Measurements from ENCODE around the gene ASRGL1.
A peak's percentile ranks its signal among the peaks of the same experiment; 100 is the strongest.

ASRGL1 gene

DNA sequence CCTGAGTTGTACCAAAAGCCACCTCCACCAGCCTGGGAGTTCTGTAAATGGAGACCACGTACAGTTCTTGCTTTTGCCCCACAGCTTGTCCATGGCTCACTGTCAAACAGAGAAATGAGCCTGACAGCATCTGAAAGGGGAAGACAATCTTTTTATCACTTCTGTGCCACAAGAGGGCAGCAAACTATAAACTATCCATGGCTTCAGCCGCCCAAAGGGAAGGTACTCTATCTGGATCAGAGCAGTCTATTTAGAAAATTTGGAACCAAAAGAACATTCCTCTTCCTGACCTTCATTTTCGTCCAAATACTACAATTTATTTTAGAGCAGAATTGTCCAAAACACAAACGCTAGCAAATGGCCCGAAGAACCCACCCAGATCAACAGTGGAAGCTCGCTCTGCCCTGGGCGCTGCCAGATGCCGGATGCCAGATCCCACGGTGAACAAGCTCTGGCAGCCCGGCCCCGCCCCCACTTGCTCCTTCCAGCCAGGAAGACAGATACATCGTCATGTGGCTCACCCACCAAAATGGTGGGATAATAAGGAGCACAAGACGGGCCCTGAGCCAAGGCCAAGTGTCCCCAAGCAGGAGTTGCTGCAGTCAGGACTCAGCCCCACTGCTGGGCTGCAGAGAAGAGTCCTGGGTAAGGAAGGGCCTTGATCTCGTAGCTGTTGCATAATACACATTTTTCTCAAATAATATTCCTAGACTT is 57.7 kb downstream of the ASRGL1 start:
- peak; percentile 45 for DNase-seq

DNA sequence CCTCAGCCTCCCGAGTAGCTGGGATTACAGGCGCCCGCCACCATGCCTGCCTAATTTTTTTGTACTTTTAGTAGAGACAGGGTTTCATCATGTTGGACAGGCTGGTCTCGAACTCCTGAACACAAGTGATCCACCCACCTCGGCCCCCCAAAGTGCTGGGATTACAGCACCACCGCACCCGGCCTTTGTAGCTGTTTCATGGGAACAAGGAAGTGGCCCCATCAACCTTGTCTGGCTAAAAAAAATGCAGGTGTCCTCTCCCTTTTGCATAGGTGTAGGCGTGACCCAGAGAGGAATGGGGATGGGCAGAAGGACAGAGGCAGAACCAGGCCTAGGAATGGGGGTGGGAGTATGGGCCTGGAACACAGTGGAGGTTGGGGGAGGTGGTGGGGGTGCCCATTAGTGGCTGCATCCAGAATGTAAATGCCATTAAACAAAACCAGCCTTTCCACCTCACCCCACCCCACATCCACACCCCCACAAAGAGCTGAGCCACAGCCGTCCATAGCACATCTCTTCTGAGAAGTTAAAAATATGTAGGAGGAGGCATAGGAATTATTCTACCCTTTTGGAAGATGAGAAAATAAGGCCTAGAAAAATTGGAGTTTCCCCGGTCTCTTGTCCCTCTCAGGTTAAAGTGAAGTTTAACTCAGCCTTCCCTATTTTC is 58.8 kb downstream of the ASRGL1 start:
- no peak for DNase-seq

DNA sequence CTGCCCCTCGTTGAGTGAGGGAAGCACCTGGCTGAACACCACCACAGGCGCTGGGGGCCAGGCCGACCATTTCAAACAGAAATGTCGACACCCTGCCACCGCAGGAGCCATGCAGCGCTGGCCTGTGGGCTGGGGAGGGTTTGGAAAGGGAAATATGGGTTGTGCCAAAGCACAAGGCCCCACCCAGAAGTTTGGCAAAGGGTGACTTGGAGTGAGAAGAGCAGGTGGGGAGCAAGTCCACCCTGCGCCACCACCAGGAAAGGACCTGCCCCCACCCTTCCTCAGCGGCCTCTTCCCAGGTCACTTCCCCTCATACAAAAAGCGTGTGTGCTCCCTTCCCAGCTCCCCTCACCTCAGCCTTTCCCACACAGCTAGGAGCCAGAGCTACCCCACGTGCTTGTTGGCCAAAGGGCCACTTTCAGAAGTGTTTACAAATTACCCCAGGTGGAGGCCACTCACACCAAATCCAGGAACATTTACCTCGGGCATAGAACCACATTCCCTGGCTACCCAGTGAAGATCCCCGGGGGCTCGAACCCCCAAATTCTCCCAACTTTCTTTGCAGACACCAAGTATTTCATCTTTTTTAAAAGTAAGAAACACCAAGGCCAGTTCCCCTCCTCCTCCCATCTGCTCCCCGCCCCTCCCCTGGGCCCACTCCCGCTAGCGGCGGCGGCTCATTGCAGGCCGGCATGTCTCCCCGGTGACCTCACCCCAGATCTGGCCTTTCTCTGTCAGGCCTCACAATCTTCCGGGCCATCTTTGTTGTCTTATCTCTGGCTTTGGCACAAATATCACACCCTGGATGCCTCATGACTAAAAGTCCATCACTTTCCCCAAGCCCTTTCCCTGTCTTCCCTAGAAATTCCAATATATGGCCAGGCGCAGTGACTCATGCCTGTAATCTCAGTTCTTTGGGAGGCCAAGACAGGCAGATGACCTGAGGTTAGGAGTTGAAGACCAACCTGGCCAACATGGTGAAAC is 61.1 kb downstream of the ASRGL1 start:
- no peak for DNase-seq

DNA sequence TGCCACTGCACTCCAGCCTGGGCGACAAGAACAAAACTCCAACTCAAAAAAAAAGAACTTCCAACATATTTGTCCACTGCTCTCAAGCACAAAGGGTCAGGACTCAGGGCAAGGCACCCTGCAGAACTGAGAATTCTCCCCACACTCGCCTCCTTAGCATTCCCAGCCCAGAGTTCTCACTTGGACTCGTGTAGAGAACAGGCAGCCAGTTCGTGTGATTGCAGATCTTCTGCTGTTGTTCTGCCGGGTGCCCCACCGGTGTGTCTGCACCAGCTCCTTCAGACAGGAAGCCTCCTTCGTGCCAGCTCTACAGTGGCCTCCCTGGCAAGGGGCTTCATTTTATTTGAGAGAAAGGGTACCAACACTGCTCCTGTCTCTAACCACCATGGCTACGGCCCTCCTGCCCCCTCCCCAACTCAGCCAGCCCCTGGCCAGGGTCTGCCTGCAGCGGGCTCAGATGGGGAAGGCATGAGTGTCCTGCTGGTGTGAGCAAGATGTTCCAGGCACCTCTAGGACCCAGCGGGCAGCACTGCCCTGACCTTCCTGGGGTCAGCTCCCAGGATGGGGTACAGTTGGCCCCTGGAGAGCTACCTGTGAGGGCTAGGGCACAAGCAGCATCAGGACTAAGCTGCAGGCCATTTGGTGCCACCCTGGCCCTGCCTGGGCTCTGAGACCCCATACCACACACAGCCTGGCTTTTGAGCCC is 62.1 kb downstream of the ASRGL1 start:
- no peak for DNase-seq

DNA sequence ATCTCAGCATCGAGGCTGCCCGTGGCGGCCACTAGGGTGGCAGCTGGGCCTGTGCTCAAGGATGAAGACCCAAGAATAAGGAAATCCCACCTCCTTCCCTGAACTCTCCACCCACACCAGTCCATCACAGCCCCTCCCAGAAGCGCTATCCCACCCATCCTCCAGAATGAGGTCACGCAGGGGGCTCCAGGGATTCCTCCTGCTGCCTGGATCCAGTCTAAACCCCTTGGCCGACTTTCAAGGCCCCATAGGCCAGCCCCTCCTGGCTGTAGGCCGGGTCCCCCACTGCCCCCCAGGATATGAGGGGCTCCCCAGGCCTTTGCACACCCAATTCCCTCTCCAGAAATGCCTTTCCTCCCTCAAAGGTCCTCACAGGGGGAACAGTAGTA is 62.6 kb downstream of the ASRGL1 start:
- DNase-seq: no peak

DNA sequence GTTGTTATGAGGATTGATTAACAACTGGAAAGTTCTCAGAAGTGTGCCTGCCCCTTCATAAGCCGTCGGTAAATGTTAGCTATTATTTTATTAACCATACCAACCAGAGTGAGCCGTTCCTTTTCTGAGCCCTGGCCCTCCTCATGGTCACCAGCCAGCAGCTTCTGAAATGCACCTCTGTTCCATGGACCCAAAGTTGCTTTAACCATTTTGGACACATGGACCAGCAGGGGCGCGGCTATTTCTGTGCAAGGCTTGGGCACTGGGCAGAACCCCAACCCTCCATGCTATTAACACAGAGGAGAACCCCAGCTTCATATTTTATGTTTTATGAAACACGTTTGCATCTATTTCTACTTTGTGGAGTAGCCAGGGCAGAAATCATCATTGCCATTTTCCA is 63.0 kb downstream of the ASRGL1 start:
- no peak for DNase-seq

DNA sequence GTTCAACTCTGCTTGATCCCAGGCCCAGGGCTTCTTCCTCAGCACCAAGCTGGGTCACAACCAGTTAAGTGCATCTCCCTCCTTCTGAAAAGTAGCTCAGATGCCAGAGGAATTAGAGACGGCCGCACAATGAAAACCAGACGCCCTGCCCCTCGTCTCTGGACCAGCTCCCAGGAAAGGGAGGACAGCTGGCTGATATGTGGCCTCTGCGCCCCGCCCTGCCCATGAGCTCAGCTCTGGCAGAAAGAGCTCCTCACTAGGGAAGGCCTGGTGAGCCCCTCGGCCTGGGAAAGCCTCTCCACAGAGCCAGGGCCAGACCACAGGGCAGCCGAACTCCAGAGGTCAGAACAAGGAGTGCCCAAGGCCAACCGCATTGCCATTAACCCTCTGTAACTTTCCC is 63.5 kb downstream of the ASRGL1 start:
- DNase-seq: no peak

DNA sequence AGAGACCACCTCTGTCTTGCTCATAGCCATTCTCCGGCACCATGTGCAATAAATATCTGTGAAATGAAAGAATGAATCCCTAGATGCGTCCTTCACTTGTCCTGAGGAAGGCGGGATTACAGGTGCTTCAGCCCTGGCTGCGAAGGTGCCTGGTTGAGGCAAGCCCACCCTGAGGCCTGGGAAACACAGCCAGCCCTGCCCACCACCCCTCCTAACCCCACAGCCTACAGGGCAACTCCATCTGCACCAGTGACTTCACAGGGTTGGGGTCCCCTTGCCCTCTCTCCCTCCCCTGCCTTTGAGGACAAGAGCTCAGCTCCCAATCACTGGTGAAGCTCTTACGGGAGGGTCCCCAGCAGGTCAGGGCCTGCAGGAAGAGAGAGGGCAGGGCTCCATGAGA is 64.1 kb downstream of the ASRGL1 start:
- no peak for DNase-seq

DNA sequence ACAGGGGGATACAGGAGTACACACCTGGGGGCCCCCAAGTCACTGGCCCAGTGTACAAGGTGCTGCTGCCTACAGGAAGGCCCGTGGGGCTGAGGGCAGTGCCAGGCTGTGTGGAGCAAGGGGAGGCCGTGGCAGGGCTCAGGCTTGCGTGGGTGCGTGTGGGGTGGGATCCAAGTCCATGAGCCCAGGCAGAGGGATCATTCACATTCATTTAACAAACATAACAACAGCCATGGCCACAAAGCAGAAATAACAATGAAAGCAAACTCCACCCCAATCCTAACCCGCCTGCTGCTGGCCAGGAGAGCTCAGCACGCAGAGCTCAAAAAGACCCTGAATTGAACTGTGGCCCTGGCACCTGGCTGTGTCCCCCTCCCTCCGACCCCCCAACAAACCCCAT is 64.6 kb downstream of the ASRGL1 start:
- DNase-seq: no peak

DNA sequence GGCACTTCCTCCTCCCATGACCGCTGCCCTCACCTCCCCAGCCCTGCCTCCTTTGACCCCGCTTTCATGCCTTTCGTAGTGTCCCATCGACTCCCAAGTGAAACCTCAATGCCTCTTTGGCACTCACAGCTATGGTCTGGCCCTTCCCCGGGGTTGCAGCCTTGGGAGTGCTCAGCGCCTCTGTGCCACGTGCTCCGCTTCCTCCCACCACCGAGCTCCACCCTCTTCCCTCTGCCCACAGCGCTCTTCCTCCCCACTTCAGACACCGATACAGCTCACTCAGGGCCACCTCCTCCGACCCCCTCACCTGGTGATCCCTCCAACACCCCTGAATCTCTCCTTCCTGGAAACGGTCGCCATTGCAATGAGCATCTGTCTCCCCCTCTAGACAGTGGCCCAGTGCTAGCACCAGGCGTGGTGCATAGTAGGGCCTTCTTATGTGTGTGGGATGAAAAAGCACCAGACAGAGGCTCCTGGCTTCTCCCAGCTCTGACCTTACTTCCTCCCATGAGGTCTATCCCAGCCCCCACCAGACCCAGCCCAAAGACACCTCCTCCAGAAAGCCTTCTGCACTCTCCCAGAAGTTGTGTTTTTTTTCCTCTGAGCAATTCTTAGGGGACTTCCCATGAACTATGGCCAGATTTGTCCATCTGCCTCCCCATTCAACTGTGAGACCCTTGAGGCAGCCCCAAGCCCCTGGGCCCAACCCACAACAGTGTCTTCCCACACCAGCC is 65.1 kb downstream of the ASRGL1 start:
- DNase-seq: peak; percentile 57

DNA sequence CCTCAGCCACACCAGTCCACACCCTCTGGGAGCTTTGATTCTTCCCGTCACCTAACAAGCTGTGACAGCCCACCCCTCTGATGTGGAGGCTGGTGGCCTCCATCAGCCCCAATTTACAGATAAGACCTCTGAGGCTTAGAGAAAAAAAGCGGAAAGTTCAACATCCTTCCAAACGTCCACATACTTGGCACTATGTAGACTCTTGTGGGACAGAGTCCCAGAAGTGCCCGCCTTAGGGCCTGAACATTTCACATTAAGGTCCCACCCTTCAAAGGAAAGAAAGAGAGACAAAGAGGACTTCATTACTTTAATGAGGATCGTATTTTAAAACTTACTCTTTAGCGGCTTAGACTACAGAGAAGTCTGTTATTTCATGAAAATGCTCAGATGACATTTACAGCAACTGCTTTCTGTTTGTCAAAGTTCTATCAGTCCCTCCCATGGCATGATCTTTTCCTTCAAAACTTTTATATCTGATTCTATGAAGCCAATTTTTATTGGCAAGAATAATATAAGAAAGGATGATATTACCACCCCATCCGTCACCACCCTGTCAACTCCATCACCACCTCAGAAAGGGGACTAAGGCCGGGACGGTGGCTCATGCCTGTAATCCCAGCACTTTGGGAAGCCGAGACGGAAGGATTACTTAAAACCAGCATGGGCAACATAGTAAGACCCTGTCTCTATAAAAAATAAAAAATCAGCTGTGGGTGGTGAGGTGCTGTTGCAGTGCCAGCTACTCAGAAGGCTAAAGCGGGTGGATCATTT is 65.9 kb downstream of the ASRGL1 start:
- DNase-seq: no peak

DNA sequence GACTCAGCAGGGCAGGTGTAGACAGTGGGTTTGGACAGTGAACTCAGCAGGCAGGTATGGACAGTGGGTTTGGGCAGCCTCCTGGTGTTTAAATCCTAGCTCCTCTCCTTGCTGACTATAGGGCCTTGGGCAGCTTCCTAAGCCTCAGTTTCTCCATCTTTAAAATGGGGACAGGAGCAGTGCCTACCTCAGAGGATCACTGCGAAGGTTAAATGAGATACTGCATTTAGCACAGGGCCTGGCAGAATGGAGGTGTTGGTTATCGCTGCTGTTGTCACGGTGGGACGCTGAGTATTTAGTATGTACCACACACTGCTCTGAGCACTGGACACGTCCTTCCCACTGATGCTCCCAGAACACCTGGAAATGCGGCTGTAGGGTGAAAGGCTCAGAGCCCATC is 67.2 kb downstream of the ASRGL1 start:
- no peak for DNase-seq

DNA sequence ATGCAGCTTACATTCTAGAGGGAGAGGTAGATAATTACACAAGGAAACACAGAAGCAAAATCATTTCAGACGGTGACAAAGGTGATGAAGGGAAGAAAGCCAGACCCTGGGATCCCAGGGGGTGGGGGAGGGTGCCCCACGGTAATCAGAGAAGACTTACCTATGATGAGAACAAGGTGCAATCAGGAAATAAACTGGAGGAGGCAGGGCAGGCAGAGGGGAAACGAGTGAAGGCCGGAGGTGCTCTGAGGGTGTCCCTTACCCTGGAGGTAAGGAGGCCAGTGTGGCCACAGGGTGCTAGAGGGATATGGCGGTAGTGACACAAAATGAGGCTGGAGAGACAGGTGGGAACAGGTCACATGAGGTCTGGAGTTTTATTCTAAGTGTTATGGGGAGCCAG is 67.7 kb downstream of the ASRGL1 start:
- no peak for DNase-seq

DNA sequence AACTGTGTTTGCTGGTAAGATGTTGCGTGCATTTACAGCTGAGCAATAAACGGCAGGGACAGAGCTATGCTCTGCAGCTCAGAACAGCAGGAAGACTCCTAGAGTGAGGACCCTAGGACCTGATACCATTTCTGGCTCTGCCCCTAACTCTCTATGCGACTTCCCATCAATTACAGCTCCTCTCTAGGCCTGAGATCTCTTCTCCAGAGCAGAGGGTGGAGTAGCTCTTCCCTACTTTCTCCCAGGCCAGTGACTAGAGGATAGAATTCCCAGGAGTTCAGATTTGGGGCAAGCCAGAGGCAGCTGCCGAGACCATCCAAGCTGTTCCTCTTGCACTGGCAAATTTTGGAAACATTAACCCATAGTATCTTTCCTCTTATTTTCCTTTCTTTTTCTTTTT is 68.8 kb downstream of the ASRGL1 start:
- DNase-seq: no peak

DNA sequence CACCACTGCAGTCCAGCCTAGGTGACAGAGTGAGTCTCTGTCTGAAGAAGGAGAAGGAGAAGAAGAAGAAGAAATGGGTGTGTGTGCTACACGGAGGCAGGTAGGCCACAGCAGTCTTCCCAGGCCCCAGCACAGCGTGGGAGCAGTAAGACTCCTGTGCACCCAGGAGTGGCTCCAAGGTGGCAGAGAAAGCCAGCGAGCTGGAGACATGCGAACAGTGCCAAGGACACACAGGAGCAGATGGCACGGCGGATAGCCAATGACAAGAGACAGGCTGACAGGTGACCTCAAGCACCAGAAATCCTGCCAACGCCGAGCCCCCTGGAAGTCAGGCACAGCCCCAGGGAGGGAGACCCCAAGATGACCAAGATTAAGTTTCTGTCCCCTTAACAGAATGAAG is 72.6 kb downstream of the ASRGL1 start:
- no peak for DNase-seq

DNA sequence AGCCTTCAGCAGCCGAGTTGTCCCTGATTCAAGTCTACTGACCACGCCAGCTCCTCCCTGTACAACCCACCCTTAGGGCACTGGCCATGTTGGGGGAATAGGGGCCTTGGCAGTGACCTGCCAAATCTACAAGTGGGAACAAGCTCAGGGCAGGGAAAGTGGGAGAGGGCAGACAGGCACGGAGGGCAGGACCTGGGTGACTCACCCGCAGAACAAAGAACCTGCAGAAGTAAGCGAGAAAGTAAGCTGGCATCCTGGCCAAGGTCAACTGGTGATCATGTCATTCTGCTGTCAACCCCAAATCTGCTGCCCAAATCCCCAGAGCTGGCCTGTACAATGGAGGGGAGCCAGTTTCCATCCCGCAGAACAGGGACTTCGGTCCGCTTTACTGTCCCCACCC is 73.7 kb downstream of the ASRGL1 start:
- no peak for DNase-seq

DNA sequence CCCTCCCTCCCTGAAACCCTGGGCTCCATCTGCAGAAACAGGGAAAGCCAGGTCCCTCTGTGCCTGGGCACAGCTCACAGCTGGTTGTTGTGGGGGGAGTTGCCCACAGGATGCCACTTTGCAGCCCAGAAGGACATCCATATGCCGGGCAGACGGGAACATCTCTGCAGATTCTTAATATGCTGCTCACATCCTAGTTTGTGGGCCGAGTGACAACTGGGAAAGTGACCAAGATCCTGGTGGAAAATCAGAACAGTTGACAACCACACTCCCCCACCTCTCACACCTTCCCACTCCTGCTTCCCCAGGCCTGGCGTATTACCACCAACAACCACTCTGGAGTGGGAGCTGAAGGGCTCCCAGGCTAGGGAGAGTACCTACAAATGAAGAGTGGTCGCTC is 74.3 kb downstream of the ASRGL1 start:
- no peak for DNase-seq

DNA sequence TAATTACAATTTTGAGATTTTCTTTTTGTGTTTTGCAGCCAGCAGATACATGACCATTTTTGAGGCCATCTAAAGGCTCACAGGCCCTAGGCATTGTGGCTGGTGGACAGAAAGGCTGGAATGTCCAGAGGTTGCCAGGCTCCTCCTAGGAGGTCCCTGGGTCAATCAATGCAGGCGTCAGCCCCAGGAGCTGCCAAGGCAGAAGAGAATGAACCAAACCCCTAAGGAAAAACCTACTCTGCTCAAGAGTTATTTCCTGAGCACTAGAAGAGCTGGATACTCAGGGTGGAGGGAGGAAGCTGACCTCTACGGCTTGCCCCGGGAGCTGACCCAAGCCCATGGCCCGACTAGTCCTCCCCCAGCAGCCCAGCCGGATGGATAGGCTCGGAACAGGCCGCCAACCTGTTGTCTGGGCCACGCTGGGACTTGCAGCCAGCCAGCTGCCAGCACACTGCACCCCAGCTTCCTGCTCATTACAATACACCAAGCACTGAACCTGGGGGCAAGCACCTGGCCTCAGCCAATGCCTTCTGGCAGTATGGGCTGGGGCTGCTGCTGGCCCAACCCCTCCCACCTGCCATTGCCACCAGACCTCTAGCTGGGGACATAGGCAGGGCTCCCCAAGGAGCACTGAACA is 75.9 kb downstream of the ASRGL1 start:
- DNase-seq: no peak

DNA sequence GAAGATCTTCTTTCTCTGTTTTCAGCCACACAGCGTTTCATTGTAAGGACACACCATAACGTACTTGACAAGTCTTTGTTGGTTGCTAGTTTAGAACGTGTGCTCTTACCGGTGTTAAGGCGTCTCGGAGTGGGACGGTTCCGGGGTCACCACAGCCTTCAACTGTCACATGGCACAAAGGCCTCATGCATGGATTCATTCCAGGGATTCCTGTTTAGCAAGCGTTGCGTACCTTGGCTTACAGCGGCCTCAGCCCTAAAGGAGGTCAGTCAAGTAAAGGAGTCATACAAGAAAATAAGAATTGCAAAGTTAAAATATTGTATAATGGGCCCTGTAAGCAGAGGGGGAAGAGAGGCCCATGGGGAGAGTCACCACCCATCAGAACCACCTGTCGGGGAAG is 79.3 kb downstream of the ASRGL1 start:
- DNase-seq: no peak

DNA sequence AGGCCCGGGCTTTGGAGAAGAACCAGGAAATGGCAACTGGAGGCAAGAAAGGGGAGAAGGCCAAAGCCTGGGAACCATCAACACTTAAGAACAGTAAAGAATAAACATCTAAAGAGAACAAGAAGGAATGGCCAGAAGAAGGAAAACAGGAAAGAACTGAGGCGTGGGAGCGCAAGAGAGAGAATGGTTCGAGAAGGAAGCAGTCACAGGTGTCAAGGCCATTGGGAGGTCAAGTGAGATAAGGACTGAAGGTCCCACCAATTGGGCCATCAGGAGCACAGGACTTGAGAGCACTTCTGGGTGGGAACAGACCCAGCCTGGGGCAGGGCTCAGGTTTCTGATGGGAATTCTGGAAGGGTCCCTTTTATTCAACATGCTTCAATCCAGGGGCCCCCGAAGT is 80.9 kb downstream of the ASRGL1 start:
- DNase-seq: no peak

DNA sequence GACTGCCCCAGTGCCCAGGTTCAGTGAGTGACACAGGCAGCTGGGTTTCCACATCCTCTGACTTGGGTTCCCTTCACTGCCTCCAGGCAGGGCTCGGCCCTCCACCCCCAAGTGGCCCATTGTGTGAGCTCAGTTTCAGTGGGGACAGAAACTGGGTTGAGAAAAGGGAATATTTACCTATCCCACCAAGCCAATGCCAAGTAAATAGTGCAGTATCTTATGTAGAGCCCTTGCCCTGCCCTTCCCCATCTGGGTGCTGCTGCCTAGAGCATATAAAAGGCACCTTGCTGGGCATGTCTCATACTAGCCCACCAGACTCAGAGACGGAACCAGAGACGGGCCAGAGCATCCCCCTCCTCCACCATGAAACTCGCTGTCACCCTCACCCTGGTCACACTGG is 81.5 kb downstream of the ASRGL1 start, which contains the start of gene SCGB1A1:
Gene SCGB1A1 (plus strand): TSS at position 301 of the 400 bp plus-strand sequence. CDS start 63 bp downstream, at position 364.
- no peak for DNase-seq
